HEK293 (cell line): ENCODE data around the gene SLC25A25.

Experiments
- CTCF ChIA-PET: fragments of 350-600 bp; formaldehyde crosslinking; extraction: SDS; loops from one replicate; lab custom pipeline; 2021; ENCODE audit warnings: antibody characterized with exemption; lab: Yijun Ruan, JAX
- POLR2A ChIA-PET: fragments of 300-600 bp; formaldehyde crosslinking; extraction: SDS; loops from one replicate; lab custom pipeline; 2020; ENCODE audit warnings: antibody characterized with exemption, inconsistent platforms; lab: Yijun Ruan, JAX
- H3K27ac ChIP-seq: fragments of 200-500 bp; sonication (Bioruptor generic); 2 replicates; pipeline ENCODE4 v1.5.1; 2014; ENCODE audit warnings: low read depth, low read length, control low read depth, inconsistent platforms; ENCODE audit errors: extremely low read depth
- H3K36me3 ChIP-seq, 2 experiments: fragments of 200-500 bp in 1 of 2; sonication (Bioruptor generic) in 1 of 2; 1 replicate in 1 of 2; 2 replicates in 1 of 2; pipeline ENCODE4 v1.5.1; 2014 to 2017; ENCODE audit warnings: inconsistent platforms in 2 of 2, low read length in 2 of 2; ENCODE audit not compliant: control insufficient read depth in 2 of 2, insufficient read depth in 1 of 2
- H3K4me1 ChIP-seq: fragments of 200-500 bp; sonication (Bioruptor generic); 2 replicates; pipeline ENCODE4 v1.5.1; 2014; ENCODE audit warnings: mild to moderate bottlenecking, low read length, inconsistent platforms; ENCODE audit not compliant: control insufficient read depth, insufficient read depth
- H3K4me3 ChIP-seq: 2 replicates; pipeline ENCODE4 v1.5.1; 2011; ENCODE audit warnings: low read depth, mild to moderate bottlenecking, control low read depth, low read length, moderate library complexity
- H3K9me3 ChIP-seq: fragments of 200-500 bp; sonication (Bioruptor generic); 2 replicates; pipeline ENCODE4 v1.5.1; 2014; ENCODE audit warnings: low read depth, low read length, inconsistent platforms; ENCODE audit not compliant: control insufficient read depth, insufficient read depth
- BCL11A ChIP-seq: fragments of 450-650 bp; formaldehyde crosslinking; IDR thresholded peaks from 2 replicates; pipeline ENCODE4 v1.5.1; 2016; ENCODE audit warnings: low read depth, missing biosample characterization, missing genetic modification characterization
- GLI2 ChIP-seq: fragments of 450-650 bp; formaldehyde crosslinking; IDR thresholded peaks from 2 replicates; pipeline ENCODE4; 2017; ENCODE audit warnings: missing biosample characterization, missing genetic modification characterization, low read depth, borderline replicate concordance
- HOXA7 ChIP-seq: sonication (generic); formaldehyde crosslinking; IDR thresholded peaks from 2 replicates; pipeline ENCODE4 v1.8.1; 2022; ENCODE audit warnings: missing genetic modification reagents, borderline replicate concordance
- OSR2 ChIP-seq: fragments of 450-650 bp; formaldehyde crosslinking; IDR thresholded peaks from 2 replicates; pipeline ENCODE4 v1.5.1; 2016; ENCODE audit warnings: missing biosample characterization, missing genetic modification characterization
- ZBTB1 ChIP-seq: fragments of 450-650 bp; formaldehyde crosslinking; IDR thresholded peaks from 2 replicates; pipeline ENCODE4 v1.5.1; 2016; ENCODE audit warnings: missing biosample characterization, missing genetic modification characterization
- ZFP69B ChIP-seq: fragments of 450-650 bp; formaldehyde crosslinking; IDR thresholded peaks from 2 replicates; pipeline ENCODE4 v1.5.1; 2016; ENCODE audit warnings: missing biosample characterization, missing genetic modification characterization
- ZNF133 ChIP-seq: fragments of 450-650 bp; formaldehyde crosslinking; IDR thresholded peaks from 2 replicates; pipeline ENCODE4 v1.5.1; 2016; ENCODE audit warnings: missing biosample characterization, missing genetic modification characterization
- ZNF335 ChIP-seq: fragments of 450-650 bp; formaldehyde crosslinking; conservative IDR thresholded peaks from 2 replicates; pipeline ENCODE4 v1.5.1; 2016; ENCODE audit warnings: missing biosample characterization, missing genetic modification characterization
- ZNF555 ChIP-seq: fragments of 450-650 bp; formaldehyde crosslinking; conservative IDR thresholded peaks from 2 replicates; pipeline ENCODE4 v1.5.1; 2017; ENCODE audit warnings: missing biosample characterization, mild to moderate bottlenecking, missing genetic modification characterization, inconsistent platforms
- ZNF560 ChIP-seq: fragments of 450-650 bp; formaldehyde crosslinking; IDR thresholded peaks from 2 replicates; pipeline ENCODE4 v1.5.1; 2017; ENCODE audit warnings: missing biosample characterization, missing genetic modification characterization, borderline replicate concordance
- ZNF600 ChIP-seq: fragments of 450-650 bp; formaldehyde crosslinking; IDR thresholded peaks from 2 replicates; pipeline ENCODE4 v1.5.1; 2016; ENCODE audit warnings: missing biosample characterization, missing genetic modification characterization
- ZNF658 ChIP-seq: fragments of 450-650 bp; formaldehyde crosslinking; IDR thresholded peaks from 2 replicates; pipeline ENCODE4; 2016; ENCODE audit warnings: missing biosample characterization, missing genetic modification characterization
- ZSCAN30 ChIP-seq: fragments of 450-650 bp; IDR thresholded peaks from 2 replicates; pipeline ENCODE4 v1.5.1; 2018; ENCODE audit warnings: missing biosample characterization, mild to moderate bottlenecking, missing genetic modification characterization, moderate library complexity
- TF ChIP-seq, protein P1 (sequence below): fragments of 450-650 bp; formaldehyde crosslinking; IDR thresholded peaks from 2 replicates; pipeline ENCODE4 v1.5.1; 2016; ENCODE audit warnings: missing biosample characterization, missing genetic modification characterization
- TF ChIP-seq, protein P2 (sequence below): IDR thresholded peaks from 2 replicates; pipeline ENCODE4 v1.6.1; 2011; ENCODE audit warnings: mild to moderate bottlenecking, low read depth, low read length, borderline replicate concordance
- TF ChIP-seq, protein P3 (sequence below): fragments of 450-650 bp; formaldehyde crosslinking; conservative IDR thresholded peaks from 2 replicates; pipeline ENCODE4 v1.5.1; 2016; ENCODE audit warnings: low read depth, missing biosample characterization, missing genetic modification characterization

SLC25A25 gene

DNA sequence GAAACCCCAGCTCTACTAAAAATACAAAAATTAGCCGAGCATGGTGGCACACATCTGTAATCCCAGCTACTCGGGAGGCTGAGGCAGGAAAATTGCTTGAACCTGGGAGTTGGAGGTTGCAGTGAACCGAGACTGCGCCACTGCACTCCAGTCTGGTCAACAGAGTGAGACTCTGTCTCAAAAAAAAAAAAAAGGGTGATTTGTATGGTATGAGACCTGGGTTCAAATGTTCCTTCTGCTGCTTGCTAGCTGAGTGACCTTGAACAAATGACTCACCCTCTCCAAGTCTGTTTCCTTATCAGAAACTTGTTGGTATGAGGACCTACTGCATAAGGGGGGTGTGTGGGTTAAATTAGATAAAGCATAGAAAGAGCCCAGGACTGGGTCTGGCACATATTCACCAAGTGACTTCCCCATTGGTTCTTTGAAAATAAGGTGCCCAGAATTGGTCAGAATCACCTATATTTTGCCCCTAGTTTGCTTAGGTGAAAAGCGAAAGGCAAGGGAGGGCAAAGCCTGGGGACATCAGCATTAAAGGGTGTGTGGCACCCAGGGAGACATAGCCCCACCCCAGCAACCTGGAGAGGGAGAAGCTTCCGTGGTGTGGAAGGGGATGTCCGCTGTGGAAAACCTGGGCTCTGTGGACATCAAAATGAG lies 9.9 kb downstream of the SLC25A25 start (continued):
- TF ChIP-seq, protein P1, sequence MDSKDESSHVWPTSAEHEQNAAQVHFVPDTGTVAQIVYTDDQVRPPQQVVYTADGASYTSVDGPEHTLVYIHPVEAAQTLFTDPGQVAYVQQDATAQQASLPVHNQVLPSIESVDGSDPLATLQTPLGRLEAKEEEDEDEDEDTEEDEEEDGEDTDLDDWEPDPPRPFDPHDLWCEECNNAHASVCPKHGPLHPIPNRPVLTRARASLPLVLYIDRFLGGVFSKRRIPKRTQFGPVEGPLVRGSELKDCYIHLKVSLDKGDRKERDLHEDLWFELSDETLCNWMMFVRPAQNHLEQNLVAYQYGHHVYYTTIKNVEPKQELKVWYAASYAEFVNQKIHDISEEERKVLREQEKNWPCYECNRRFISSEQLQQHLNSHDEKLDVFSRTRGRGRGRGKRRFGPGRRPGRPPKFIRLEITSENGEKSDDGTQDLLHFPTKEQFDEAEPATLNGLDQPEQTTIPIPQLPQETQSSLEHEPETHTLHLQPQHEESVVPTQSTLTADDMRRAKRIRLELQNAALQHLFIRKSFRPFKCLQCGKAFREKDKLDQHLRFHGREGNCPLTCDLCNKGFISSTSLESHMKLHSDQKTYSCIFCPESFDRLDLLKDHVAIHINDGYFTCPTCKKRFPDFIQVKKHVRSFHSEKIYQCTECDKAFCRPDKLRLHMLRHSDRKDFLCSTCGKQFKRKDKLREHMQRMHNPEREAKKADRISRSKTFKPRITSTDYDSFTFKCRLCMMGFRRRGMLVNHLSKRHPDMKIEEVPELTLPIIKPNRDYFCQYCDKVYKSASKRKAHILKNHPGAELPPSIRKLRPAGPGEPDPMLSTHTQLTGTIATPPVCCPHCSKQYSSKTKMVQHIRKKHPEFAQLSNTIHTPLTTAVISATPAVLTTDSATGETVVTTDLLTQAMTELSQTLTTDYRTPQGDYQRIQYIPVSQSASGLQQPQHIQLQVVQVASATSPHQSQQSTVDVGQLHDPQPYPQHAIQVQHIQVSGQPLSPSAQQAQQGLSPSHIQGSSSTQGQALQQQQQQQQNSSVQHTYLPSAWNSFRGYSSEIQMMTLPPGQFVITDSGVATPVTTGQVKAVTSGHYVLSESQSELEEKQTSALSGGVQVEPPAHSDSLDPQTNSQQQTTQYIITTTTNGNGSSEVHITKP (tag by site-specific recombination) = no peak
- TF ChIP-seq BCL11A (no peak), ZBTB1 (tag by site-specific recombination) (no peak), ZNF555 (tag by site-specific recombination) (no peak), HOXA7 (CRISPR knock-in tag) (no peak), ZFP69B (no peak), GLI2 (tag by site-specific recombination) (no peak), ZNF560 (tag by site-specific recombination) (no peak)
- TF ChIP-seq, protein P2, sequence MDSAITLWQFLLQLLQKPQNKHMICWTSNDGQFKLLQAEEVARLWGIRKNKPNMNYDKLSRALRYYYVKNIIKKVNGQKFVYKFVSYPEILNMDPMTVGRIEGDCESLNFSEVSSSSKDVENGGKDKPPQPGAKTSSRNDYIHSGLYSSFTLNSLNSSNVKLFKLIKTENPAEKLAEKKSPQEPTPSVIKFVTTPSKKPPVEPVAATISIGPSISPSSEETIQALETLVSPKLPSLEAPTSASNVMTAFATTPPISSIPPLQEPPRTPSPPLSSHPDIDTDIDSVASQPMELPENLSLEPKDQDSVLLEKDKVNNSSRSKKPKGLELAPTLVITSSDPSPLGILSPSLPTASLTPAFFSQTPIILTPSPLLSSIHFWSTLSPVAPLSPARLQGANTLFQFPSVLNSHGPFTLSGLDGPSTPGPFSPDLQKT = no peak

DNA sequence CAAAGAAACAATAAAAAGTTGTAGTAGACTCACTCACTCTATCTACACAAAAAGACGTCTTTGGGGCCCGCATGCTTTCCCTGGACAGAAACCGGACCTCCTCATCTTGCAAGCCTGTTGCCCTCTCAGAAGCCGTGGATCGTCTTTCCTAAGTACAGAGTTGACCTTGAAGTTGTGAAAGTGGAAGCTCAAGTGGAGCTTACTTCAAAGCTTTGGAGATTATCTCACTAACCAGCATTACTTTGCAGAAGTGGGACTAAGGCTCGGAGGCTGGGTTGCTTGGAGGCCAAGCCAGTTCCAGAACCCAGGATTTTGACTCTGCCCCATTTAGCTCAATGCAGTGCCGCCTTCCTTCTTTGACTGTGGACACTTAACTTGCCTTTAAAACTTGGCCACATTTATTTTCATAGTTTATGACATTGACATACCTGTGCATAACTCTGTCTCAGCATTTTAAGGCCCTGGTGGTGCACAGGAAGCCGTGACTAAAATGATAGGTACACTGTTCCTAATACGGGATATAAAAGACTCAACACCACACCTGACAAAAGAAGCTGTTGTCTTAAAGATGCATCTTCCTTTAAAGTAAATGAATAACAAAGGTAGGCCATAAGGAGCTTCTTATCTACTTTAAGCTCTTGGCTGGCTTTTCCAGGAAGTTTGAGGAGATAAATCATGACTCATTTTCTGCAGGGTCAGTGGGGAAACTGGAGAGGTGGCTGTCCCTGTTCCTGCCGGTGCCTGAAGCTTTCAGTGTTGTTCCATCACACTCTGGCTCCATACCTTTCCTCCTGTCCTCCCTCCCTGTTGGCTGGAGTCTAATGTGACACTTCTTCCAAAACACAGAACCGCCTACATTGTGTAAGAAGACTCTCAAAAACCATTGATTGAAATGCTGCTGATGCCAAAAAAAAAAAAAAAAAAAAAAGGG lies 10.7 kb downstream of the SLC25A25 start:
- H3K4me1 ChIP-seq = no peaks in the 10 kb centered on the region
- no peaks in the 10 kb centered on the region for H3K9me3 ChIP-seq
- ChIA-PET CTCF (interaction anchor here (0.6 to 2.8 kb wide), 6 partner anchors 16 to 464 kb away, joined by 3 to 21 read pairs (median 4); no protein-coding TSS in a partner anchor), POLR2A (interaction anchor here (0.7 to 1.3 kb wide), 4 partner anchors 9 to 21 kb away, joined by 3 to 5 read pairs (median 4); partner anchors contain the start of gene SLC25A25)
- H3K4me3 ChIP-seq = no peak overlapping the region
- TF ChIP-seq ZNF335 (tag by site-specific recombination) (peak; percentile 69), ZNF600 (peak; percentile 94), OSR2 (tag by site-specific recombination) (0 out of 2 replicates have a peak, but pooled peaks have one; percentile 42), ZSCAN30 (tag by site-specific recombination) (0 out of 2 replicates have a peak, but pooled peaks have one; percentile 21), ZNF133 (tag by site-specific recombination) (no peak), ZNF658 (tag by site-specific recombination) (no peak)
- TF ChIP-seq, protein P3, sequence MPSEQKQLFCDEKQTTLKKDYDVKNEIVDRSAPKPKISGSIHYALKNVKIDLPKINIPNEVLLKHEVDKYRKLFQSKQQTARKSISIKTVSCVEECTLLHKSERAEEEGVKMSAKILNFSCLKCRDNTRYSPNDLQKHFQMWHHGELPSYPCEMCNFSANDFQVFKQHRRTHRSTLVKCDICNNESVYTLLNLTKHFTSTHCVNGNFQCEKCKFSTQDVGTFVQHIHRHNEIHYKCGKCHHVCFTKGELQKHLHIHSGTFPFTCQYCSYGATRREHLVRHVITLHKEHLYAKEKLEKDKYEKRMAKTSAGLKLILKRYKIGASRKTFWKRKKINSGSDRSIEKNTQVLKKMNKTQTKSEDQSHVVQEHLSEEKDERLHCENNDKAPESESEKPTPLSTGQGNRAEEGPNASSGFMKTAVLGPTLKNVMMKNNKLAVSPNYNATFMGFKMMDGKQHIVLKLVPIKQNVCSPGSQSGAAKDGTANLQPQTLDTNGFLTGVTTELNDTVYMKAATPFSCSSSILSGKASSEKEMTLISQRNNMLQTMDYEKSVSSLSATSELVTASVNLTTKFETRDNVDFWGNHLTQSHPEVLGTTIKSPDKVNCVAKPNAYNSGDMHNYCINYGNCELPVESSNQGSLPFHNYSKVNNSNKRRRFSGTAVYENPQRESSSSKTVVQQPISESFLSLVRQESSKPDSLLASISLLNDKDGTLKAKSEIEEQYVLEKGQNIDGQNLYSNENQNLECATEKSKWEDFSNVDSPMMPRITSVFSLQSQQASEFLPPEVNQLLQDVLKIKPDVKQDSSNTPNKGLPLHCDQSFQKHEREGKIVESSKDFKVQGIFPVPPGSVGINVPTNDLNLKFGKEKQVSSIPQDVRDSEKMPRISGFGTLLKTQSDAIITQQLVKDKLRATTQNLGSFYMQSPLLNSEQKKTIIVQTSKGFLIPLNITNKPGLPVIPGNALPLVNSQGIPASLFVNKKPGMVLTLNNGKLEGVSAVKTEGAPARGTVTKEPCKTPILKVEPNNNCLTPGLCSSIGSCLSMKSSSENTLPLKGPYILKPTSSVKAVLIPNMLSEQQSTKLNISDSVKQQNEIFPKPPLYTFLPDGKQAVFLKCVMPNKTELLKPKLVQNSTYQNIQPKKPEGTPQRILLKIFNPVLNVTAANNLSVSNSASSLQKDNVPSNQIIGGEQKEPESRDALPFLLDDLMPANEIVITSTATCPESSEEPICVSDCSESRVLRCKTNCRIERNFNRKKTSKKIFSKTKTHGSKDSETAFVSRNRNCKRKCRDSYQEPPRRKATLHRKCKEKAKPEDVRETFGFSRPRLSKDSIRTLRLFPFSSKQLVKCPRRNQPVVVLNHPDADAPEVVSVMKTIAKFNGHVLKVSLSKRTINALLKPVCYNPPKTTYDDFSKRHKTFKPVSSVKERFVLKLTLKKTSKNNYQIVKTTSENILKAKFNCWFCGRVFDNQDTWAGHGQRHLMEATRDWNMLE (tag by site-specific recombination) = no peak
- TF ChIP-seq, all 188 proteins: peak for 4
- no peak overlapping the region for H3K27ac ChIP-seq
- no peaks in the 10 kb centered on the region for H3K36me3 ChIP-seq
